Uterus (tissue), 4 donors: ENCODE measurements around the gene DCC. TPM values are rescaled to one million over a fixed set of nuclear protein-coding genes. Genes with fewer than 3 reads are reported as not detected.

Experiments used
- DNase-seq, 2 donors: peaks; one replicate each; pipeline ENCODE4 v3.0.0-alpha.2; 2019 to 2020
- H3K27ac ChIP-seq, 2 donors: fragments of 200-600 bp; sonication (generic); 1 replicate in 1 of 2; 2 replicates in 1 of 2; pipeline ENCODE4 v1.5.1; 2016 to 2018
- H3K27me3 ChIP-seq, 2 donors: fragments of 200-600 bp; sonication (generic); one replicate each; pipeline ENCODE4 v1.5.1; 2018 to 2019; ENCODE audit warnings: control low read depth in 1 of 2
- H3K36me3 ChIP-seq, 2 donors: fragments of 200-600 bp; sonication (generic); one replicate each; pipeline ENCODE4 v1.5.1; 2019; ENCODE audit warnings: control low read depth in 1 of 2
- H3K4me1 ChIP-seq, 2 donors: fragments of 200-600 bp; sonication (generic); one replicate each; pipeline ENCODE4 v1.5.1; 2018 to 2019; ENCODE audit warnings: control low read depth in 1 of 2
- H3K4me3 ChIP-seq, 2 donors: fragments of 200-600 bp; sonication (generic); 1 replicate in 1 of 2; 2 replicates in 1 of 2; pipeline ENCODE4 v1.5.1; 2018 to 2019; ENCODE audit warnings: mild to moderate bottlenecking in 1 of 2
- H3K9me3 ChIP-seq, 2 donors: fragments of 200-600 bp; sonication (generic); one replicate each; pipeline ENCODE4 v1.5.1; 2019; ENCODE audit warnings: control low read depth in 1 of 2
- POLR2A ChIP-seq, 2 donors: fragments of 450-650 bp; IDR thresholded peaks; one replicate each; pipeline ENCODE4 v1.6.1; 2016; ENCODE audit warnings: antibody characterized with exemption in 2 of 2, mild to moderate bottlenecking in 1 of 2, moderate library complexity in 1 of 2
- intact Hi-C: fragments of 100-400 bp; cut with DNase I; formaldehyde crosslinking; loops from one replicate; pipeline ENCODE4 v1.15.1; 2023; ENCODE audit warnings: low total_unique reads
- total RNA-seq, 4 donors: library from RNA; depleted of rRNA in 3 of 4; stranded (reverse); fragments of >200 nt in 3 of 4; gene quantifications; one replicate each; pipeline versions ENCODE4 v1.1.0 to v1.2.4, GENCODE V29; 2014 to 2023
- TF ChIP-seq, protein P1 (sequence below), 4 experiments: fragments of 200-600 bp in 2 of 4; fragments of 450-650 bp in 2 of 4; sonication (generic) in 2 of 4; IDR thresholded peaks; one replicate each; pipeline ENCODE4 v1.5.1; 2016 to 2019; ENCODE audit warnings: antibody characterized with exemption in 4 of 4, mild to moderate bottlenecking in 2 of 4, moderate library complexity in 1 of 4
- donor health status: DM: yes; HTN: yes; CAD: no.

DCC gene
- total RNA-seq, 4 donors from 2014 or later = 0.40 to 3.2 TPM; not detected in 2

DNA sequence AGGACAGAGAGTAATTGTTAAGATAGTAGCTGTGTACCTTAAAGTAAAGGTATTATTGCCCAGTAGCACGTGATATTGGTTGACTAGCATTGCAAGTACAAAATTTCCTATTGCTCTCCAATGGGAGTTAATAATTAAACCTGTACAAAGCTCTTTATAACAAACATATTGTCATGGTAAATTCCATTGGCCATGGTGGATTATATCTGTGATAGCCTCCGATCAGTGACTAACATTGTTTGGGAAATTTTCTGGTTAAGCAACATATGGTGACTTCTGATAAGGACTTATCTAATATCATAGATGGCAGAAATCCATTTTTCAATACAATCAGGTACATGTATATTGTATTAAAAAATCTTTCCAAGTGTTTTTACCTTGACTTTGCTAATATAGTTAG is 360.8 kb downstream of the DCC start:
- no peak for DNase-seq
- Histone ChIP-seq H3K36me3 (no peaks in the 10 kb centered on the region), H3K27me3 (no peaks in the 10 kb centered on the region), H3K4me1 (no peaks in the 10 kb centered on the region), H3K4me3 (no peak overlapping the region), H3K27ac (no peak overlapping the region), H3K9me3 (no peaks in the 10 kb centered on the region)
- TF ChIP-seq POLR2A (IDR thresholded peaks at IDR 0.05) = no peak
- TF ChIP-seq, protein P1, sequence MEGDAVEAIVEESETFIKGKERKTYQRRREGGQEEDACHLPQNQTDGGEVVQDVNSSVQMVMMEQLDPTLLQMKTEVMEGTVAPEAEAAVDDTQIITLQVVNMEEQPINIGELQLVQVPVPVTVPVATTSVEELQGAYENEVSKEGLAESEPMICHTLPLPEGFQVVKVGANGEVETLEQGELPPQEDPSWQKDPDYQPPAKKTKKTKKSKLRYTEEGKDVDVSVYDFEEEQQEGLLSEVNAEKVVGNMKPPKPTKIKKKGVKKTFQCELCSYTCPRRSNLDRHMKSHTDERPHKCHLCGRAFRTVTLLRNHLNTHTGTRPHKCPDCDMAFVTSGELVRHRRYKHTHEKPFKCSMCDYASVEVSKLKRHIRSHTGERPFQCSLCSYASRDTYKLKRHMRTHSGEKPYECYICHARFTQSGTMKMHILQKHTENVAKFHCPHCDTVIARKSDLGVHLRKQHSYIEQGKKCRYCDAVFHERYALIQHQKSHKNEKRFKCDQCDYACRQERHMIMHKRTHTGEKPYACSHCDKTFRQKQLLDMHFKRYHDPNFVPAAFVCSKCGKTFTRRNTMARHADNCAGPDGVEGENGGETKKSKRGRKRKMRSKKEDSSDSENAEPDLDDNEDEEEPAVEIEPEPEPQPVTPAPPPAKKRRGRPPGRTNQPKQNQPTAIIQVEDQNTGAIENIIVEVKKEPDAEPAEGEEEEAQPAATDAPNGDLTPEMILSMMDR (IDR thresholded peaks at IDR 0.05) = no peak
- intact Hi-C loops = no loop called here

DNA sequence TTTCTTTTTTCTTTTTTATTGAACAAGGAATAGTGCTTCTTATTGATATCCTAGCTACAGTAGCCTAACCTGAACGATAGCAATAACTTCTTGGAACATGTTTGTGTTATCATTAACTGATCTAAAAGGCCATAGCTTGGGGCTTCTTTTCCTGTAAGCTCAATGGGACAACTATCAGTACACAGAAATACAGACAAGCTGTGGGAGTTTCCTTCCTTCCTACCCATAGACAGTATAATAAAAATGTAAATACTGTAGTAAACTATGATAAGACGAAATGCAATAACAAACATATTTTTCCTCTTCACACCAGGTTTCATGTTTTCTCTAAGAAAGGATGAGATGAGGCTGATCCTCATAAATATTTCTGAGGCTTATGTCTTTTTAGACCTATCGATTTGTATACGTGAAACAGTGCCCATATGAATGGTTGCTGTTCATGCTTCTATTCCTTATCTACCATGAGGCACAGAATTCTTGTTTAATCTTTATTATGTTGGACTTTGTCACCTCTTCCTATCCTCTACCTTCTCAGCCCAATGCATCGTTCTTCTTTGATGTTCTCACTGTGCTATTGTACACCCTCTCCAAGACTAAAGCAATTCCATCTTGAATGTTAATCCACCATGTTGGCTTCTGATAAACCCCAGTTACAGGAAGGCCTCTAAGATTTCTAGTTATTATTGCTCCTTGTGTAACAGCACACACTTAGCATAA is 361.4 kb downstream of the DCC start:
- Histone ChIP-seq H3K27me3 (no peaks in the 10 kb centered on the region), H3K9me3 (no peaks in the 10 kb centered on the region), H3K27ac (no peak overlapping the region), H3K4me1 (no peaks in the 10 kb centered on the region), H3K36me3 (no peaks in the 10 kb centered on the region), H3K4me3 (no peak overlapping the region)
- no peak for TF ChIP-seq POLR2A (IDR thresholded peaks at IDR 0.05)
- TF ChIP-seq, protein P1 (IDR thresholded peaks at IDR 0.05) = no peak
- intact Hi-C loops = no loop called here
- no peak for DNase-seq

DNA sequence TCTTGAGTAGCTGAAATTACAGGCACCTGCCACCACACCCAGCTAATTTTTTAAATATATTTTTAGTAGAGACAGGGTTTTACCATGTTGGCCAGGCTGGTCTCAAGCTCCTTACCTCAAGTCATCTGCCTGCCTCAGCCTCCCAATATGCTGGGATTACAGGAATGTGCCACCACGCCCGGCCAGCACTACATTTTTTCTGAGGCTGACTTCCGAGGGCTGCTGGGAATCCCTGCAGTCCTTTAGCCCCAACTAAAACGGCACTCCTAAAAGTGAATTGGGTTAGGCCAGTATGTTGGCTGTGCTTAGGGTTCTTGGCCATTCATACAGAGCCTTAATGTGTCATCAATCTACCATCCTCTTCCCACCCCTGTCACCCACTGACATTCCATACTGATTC is 375.4 kb downstream of the DCC start:
- no peak for TF ChIP-seq POLR2A (IDR thresholded peaks at IDR 0.05)
- TF ChIP-seq, protein P1 (IDR thresholded peaks at IDR 0.05) = no peak
- intact Hi-C loops = no loop called here
- H3K27ac ChIP-seq = no peak overlapping the region
- no peaks in the 10 kb centered on the region for H3K27me3 ChIP-seq
- H3K4me1 ChIP-seq = no peaks in the 10 kb centered on the region
- no peak overlapping the region for H3K4me3 ChIP-seq
- DNase-seq = no peak
- H3K9me3 ChIP-seq = no peaks in the 10 kb centered on the region
- H3K36me3 ChIP-seq = no peaks in the 10 kb centered on the region

DNA sequence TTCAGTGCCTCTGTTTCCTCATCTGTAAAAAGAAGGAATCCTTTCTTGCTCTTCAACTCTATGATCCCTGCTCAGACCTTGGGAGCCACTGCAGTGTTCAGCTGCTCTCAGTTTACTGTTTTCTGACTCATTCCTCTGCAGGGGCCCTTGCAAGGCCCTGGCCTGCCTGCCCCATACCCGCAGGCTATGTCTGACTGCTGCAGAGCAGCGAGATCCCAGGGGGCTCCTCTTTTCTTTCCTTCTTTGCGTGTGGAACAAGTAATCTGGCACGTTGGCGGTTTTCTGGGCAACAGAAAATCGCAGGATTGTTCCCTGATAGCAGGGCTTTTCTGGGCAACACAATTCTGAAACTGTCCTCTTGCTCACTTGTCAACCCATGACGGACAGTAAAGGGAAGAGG is 376.0 kb downstream of the DCC start:
- intact Hi-C loops = no loop called here

DNA sequence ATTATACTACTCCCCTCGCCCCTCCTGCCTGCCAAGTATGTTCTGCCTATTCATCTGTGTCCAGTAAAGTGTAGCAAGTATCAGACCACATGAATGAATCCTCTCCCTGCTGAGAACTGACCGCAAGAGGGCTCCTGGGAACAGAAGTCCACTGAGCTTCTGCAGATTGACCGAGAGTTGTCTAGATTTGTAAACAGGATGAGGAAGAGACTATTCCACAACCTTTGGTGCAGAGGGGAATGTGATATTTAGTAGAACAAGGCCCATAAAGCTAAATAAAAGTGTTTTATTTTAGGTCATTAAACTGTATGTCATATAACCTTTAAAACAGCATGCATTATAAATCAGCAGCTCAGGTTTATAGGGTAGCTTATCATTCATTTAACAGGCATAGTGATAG is 377.0 kb downstream of the DCC start:
- TF ChIP-seq POLR2A (IDR thresholded peaks at IDR 0.05) = no peak
- TF ChIP-seq, protein P1 (IDR thresholded peaks at IDR 0.05) = peak in 2 of 4 experiments; percentile 9 to 29

More for the DNA sequence above, 376.0 kb downstream of the DCC start:
- no peaks in the 10 kb centered on the region for H3K36me3 ChIP-seq
- no peak for DNase-seq
- no peaks in the 10 kb centered on the region for H3K27me3 ChIP-seq
- no peak overlapping the region for H3K4me3 ChIP-seq
- TF ChIP-seq, protein P1 (IDR thresholded peaks at IDR 0.05) = no peak
- no peak for TF ChIP-seq POLR2A (IDR thresholded peaks at IDR 0.05)
- H3K27ac ChIP-seq = no peak overlapping the region
- H3K9me3 ChIP-seq = no peaks in the 10 kb centered on the region
- no peaks in the 10 kb centered on the region for H3K4me1 ChIP-seq

More for the DNA sequence above, 377.0 kb downstream of the DCC start:
- Histone ChIP-seq H3K27me3 (no peaks in the 10 kb centered on the region), H3K4me3 (no peak overlapping the region), H3K9me3 (no peaks in the 10 kb centered on the region), H3K4me1 (no peaks in the 10 kb centered on the region), H3K27ac (no peak overlapping the region), H3K36me3 (no peaks in the 10 kb centered on the region)
- intact Hi-C loops = no loop called here
- DNase-seq = no peak
